Heart left ventricle (tissue), 16 donors: ENCODE measurements around the gene NFATC1. TPM values are rescaled to one million over a fixed set of nuclear protein-coding genes. Genes with fewer than 3 reads are reported as not detected.

Experiments used
- ATAC-seq, 4 donors: fragments of 200-7000 bp; cut with Tn5 transposase; one replicate each; pipeline ENCODE4 v1.9.1; 2020 to 2022; ENCODE audit warnings: moderate library complexity in 4 of 4, mild to moderate bottlenecking in 3 of 4, moderate number of reproducible peaks in 1 of 4
- DNase-seq, 5 donors: peaks; one replicate each; pipeline ENCODE4 v3.0.0-alpha.2; 2020
- H3K27ac ChIP-seq, 12 donors: fragments of 200-600 bp; sonication (generic) in 4 of 12; one replicate each; pipeline versions ENCODE4 v1.5.0 to v1.8.0; 2016 to 2022; ENCODE audit warnings: mild to moderate bottlenecking in 2 of 12
- H3K27me3 ChIP-seq, 9 donors: fragments of 200-600 bp; sonication (generic) in 2 of 9; one replicate each; pipeline versions ENCODE4 v1.5.1 to v1.8.0; 2016 to 2022; ENCODE audit warnings: mild to moderate bottlenecking in 3 of 9
- H3K36me3 ChIP-seq, 9 donors: fragments of 200-600 bp; sonication (generic) in 2 of 9; one replicate each; pipeline versions ENCODE4 v1.5.0 to v1.8.0; 2018 to 2022; ENCODE audit warnings: mild to moderate bottlenecking in 2 of 9
- H3K4me1 ChIP-seq, 12 donors: fragments of 200-600 bp; sonication (generic) in 4 of 12; one replicate each; pipeline versions ENCODE4 v1.5.0 to v1.8.0; 2016 to 2022; ENCODE audit warnings: mild to moderate bottlenecking in 3 of 12
- H3K4me3 ChIP-seq, 12 donors: fragments of 200-600 bp; sonication (generic) in 4 of 12; one replicate each; pipeline versions ENCODE4 v1.5.0 to v1.8.0; 2017 to 2022; ENCODE audit warnings: mild to moderate bottlenecking in 9 of 12, moderate library complexity in 4 of 12
- H3K9me3 ChIP-seq, 12 donors: fragments of 200-600 bp; sonication (generic) in 4 of 12; one replicate each; pipeline versions ENCODE4 v1.5.0 to v1.8.0; 2016 to 2022; ENCODE audit warnings: mild to moderate bottlenecking in 1 of 12
- POLR2A ChIP-seq, 2 donors: fragments of 450-650 bp; IDR thresholded peaks; one replicate each; pipeline ENCODE4 v1.6.1; 2017; ENCODE audit warnings: antibody characterized with exemption in 2 of 2, mild to moderate bottlenecking in 2 of 2, moderate library complexity in 2 of 2
- WGBS, 4 donors: extraction: QIAGEN DNeasy Blood & Tissue Kit in 2 of 4; methylation state at CpG; one replicate each; pipeline versions ENCODE4 v1.1.5 to v1.1.7; 2013 to 2018; 5-methylcytosine and 5-hydroxymethylcytosine counted together
- intact Hi-C, 10 donors: fragments of 100-400 bp; cut with DNase I; formaldehyde crosslinking; loops; one replicate each; pipeline versions ENCODE4 v1.11.1 to v1.14.2; 2022
- polyA plus RNA-seq, 2 donors: library from polyadenylated mRNA; stranded (reverse); fragments of 200-250 nt; gene quantifications; one replicate each; pipeline ENCODE4 v1.2.3, GENCODE V29; 2013
- total RNA-seq, 9 donors: library from RNA; depleted of rRNA in 2 of 9; stranded (reverse); fragments of >200 nt in 2 of 9; fragmentation: NEBNext Ultra II Directional in 3 of 9; extraction: Animal tissue kit (Norgen Biotek cat#: 25700) in 3 of 9; gene quantifications; one replicate each; pipeline versions ENCODE4 v1.1.0 to v1.2.4, GENCODE V29; 2016 to 2023
- TF ChIP-seq, protein P1 (sequence below), 12 donors: fragments of 200-600 bp; sonication (generic) in 4 of 12; IDR thresholded peaks; one replicate each; pipeline versions ENCODE4 v1.5.0 to v1.8.0; 2018 to 2022; ENCODE audit warnings: antibody characterized with exemption in 12 of 12, mild to moderate bottlenecking in 5 of 12
- donor health status: ischemic (EF 13 %, LVEDD 7.1; RV severe dilation, severe dysfunction).
- donor health status: healthy with polysubstance abuse.
- donor health status: DM: no; HTN: yes; CAD: no.
- donor health status: DM: no; HTN: no; CAD: no.
- donor health status: ischemic (EF 25% LVEDD 6.9; RV normal size, moderate dysfunction).
- donor health status: ischemic (EF 25% LVEDD 5.7; RV mildly dilated, moderate dysfunction).
- donor health status: healthy.
- donor health status: DM: yes; HTN: yes; CAD: no.
- donor health status: ischemic (EF 35%, LVEDD 5.7; RV mildly dilated, moderate dysfunction).
- donor health status: nonischemic (EF 11% LVEDD 7.7; RV severe dilation, severe dysfunction).
- donor health status: DM: yes; HTN: yes; CAD: no.
- donor health status: PGD.
- donor health status: ischemic (EF 29% LVEDD 5.4; RV normal size, mild dysfunction).
- donor health status: nonischemic (EF 23%, LVEDD 6.1; RV moderate dilation, normal function).

The NFATC1 gene
- total and polyA plus RNA-seq, 11 donors = 6.5 to 26.7 (median 15.3) TPM

DNA sequence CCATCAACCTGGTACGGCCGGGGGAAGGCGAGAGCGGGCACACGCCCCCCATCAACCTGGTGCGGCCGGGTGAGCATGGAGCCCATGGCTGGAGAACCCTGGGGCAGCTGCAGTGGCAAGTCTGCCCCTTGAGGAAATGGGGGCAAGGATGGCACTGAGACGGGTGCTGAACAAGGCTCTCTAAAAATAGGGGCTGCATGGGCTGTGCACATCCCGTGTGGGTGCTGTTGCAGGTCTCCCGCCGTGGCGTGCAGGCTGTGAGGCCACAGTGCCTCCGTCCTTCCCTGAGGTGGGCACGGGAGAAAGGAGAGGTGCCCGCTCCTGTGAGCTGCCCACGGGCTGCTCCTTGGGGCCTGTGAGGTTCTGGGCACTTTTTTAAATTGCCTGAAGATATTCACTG, 99.2 kb downstream of the NFATC1 start:
- Histone ChIP-seq H3K4me1 (peaks cover 0 to 13% (median 2%) of the 10 kb centered on the region in 12 donors), H3K9me3 (peaks cover 0 to 27% (median 15%) of the 10 kb centered on the region in 12 donors), H3K36me3 (peaks cover 0 to 20% (median 0%) of the 10 kb centered on the region in 9 donors), H3K4me3 (no peak overlapping the region), H3K27ac (no peak overlapping the region), H3K27me3 (no peaks in the 10 kb centered on the region)
- TF ChIP-seq, protein P1, sequence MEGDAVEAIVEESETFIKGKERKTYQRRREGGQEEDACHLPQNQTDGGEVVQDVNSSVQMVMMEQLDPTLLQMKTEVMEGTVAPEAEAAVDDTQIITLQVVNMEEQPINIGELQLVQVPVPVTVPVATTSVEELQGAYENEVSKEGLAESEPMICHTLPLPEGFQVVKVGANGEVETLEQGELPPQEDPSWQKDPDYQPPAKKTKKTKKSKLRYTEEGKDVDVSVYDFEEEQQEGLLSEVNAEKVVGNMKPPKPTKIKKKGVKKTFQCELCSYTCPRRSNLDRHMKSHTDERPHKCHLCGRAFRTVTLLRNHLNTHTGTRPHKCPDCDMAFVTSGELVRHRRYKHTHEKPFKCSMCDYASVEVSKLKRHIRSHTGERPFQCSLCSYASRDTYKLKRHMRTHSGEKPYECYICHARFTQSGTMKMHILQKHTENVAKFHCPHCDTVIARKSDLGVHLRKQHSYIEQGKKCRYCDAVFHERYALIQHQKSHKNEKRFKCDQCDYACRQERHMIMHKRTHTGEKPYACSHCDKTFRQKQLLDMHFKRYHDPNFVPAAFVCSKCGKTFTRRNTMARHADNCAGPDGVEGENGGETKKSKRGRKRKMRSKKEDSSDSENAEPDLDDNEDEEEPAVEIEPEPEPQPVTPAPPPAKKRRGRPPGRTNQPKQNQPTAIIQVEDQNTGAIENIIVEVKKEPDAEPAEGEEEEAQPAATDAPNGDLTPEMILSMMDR (IDR thresholded peaks at IDR 0.05) = no peak
- no peak for TF ChIP-seq POLR2A (IDR thresholded peaks at IDR 0.05)
- intact Hi-C loops = no loop called here
- WGBS, 4 donors = 95 to 97% (median 96%) methylated on average over 15 to 16 of the region's 16 CpGs
- peak in 2 of 5 donors; percentile 22 to 27 for DNase-seq
- ATAC-seq = no peak

DNA sequence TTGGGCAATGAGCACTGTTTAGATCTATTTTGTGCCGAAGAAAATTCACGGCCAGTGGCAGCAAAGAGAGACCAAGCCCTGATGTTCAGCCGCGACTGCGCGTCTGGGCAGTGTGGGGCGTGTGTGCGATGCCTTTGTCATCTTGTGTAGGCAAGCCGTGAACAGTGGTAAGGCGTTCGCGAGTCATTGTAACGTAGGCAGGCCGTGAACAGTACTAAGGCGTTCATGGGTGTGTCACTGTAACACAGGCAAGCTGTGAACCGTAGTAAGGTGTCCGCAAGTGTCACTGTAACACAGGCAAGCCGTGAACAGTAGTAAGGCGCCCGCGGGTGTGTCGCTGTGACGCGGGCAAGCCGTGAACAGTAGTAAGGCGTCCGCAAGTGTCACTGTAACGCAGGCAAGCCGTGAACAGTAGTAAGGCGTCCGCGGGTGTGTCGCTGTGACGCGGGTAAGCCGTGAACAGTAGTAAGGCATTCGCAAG, 99.9 kb downstream of the NFATC1 start:
- no peak for ATAC-seq
- no peak overlapping the region for H3K4me3 ChIP-seq
- peak overlapping the region in 1 of 12 donors; percentile 83 for H3K27ac ChIP-seq
- 94 to 96% (median 96%) methylated on average over 37 of the region's 37 CpGs for WGBS, 4 donors
- H3K36me3 ChIP-seq = peaks cover 0 to 20% (median 0%) of the 10 kb centered on the region in 9 donors
- H3K4me1 ChIP-seq = peaks cover 0 to 13% (median 2%) of the 10 kb centered on the region in 12 donors
- peak in 1 of 5 donors; percentile 19 for DNase-seq
- peaks cover 0 to 32% (median 18%) of the 10 kb centered on the region in 12 donors for H3K9me3 ChIP-seq
- no peaks in the 10 kb centered on the region for H3K27me3 ChIP-seq
- TF ChIP-seq, protein P1 (IDR thresholded peaks at IDR 0.05) = no peak
- TF ChIP-seq POLR2A (IDR thresholded peaks at IDR 0.05) = no peak
- intact Hi-C loops = no loop called here

DNA sequence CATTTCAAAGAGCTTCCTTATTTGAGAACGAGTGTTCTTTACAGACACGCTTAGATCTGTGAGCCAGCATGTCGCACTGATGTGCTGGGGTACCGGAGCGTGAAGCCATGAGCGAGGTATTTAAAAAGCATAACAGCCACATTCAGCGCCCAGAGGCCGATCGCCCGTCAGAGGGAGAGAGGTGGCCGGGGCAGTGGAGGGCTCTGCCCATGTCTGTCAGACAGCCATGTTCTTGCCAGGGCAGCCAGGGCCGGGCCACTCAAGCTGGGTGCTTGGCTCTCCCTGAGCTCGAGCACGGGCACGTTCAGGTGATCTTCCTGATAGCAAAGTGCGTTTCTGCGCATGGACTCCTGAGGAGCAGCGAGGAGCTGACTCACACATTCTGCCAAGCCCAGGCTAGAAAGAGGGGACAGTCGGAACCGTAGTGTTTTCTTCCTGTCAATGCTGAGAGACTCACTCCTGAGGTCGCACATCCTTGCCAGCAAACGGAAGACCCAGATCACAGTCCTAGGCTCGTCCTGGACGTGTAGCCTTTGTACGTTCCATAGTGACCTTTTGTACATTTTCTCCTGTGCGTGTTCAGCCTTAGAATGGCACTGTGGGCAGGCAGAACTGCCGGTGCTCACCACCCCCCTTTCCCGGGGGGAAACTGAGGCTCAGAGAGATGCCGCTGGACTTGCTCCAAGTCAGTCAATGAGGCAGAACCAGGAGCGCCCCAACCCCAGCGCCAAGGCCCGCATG, 100.7 kb downstream of the NFATC1 start:
- peak in 3 of 5 donors; percentile 19 to 55 (median 24) for DNase-seq
- intact Hi-C loops = no loop called here
- no peaks in the 10 kb centered on the region for H3K27me3 ChIP-seq
- H3K36me3 ChIP-seq = peaks cover 0 to 18% (median 0%) of the 10 kb centered on the region in 9 donors
- H3K27ac ChIP-seq = peak overlapping the region in 2 of 12 donors; percentile 30 to 83
- ATAC-seq = no peak
- peaks cover 0 to 32% (median 18%) of the 10 kb centered on the region in 12 donors for H3K9me3 ChIP-seq
- WGBS, 4 donors = 81 to 88% (median 87%) methylated on average over 31 to 32 of the region's 32 CpGs
- TF ChIP-seq, protein P1 (IDR thresholded peaks at IDR 0.05) = no peak
- TF ChIP-seq POLR2A (IDR thresholded peaks at IDR 0.05) = no peak
- peaks cover 0 to 13% (median 2%) of the 10 kb centered on the region in 12 donors for H3K4me1 ChIP-seq
- H3K4me3 ChIP-seq = no peak overlapping the region

DNA sequence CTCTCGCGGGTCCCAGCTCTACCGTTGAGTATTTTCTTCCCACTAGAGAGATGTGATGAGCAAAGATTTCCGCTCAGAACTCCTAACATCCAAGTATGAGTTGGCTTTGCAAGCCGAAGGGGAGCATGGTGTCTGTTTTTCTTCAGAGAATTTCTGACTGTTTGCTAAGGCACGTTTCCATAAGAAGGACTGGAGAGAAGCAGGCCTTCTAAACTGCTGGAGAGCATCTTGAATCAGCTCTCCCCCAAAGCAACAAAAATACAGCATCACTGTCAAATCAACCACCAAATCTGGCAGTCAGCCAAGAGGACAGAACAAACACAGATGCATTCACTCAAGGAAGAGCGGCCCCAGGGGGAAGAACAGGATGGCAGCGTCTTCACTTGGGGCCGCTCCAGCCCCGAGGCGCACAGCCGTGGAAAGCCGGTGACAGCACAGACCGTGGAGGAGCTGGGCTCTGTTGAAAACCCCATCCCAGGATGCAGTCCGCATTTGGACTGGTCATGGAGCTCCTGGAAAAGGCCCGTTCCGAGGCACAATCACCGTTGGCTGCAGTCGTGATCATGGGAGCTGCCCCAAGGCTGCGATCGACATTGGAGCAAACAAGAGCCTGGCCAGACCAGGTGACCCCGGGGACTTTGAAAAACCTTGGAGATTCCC, 101.4 kb downstream of the NFATC1 start:
- Histone ChIP-seq H3K4me3 (no peak overlapping the region), H3K27ac (peak overlapping the region in 2 of 12 donors; percentile 30 to 83), H3K9me3 (peaks cover 0 to 32% (median 18%) of the 10 kb centered on the region in 12 donors), H3K4me1 (peaks cover 0 to 13% (median 2%) of the 10 kb centered on the region in 12 donors), H3K36me3 (peaks cover 0 to 13% (median 0%) of the 10 kb centered on the region in 9 donors), H3K27me3 (no peaks in the 10 kb centered on the region)
- intact Hi-C loops = no loop called here
- TF ChIP-seq, protein P1 (IDR thresholded peaks at IDR 0.05) = no peak
- TF ChIP-seq POLR2A (IDR thresholded peaks at IDR 0.05) = no peak
- 58 to 69% (median 61%) methylated on average over 11 to 22 of the region's 22 CpGs for WGBS, 4 donors
- peak in 3 of 4 donors; percentile 53 to 65 (median 54) for ATAC-seq
- peak; percentile 37 to 73 (median 64) for DNase-seq
